GM23338 (cell line): ENCODE results near the gene FMN1. TPM values are rescaled to one million over a fixed set of nuclear protein-coding genes. Genes with fewer than 3 reads are reported as not detected.

Experiments
- EZH2phosphoT487 ChIP-seq: fragments of 200-600 bp; sonication (generic); IDR thresholded peaks from one replicate; pipeline ENCODE4 v1.8.1; 2018; ENCODE audit warnings: antibody characterized with exemption; ENCODE audit not compliant: unreplicated experiment
- JUNB ChIP-seq: IDR thresholded peaks from one replicate; pipeline ENCODE4 v1.6.1; 2016; ENCODE audit warnings: antibody characterized with exemption; ENCODE audit not compliant: unreplicated experiment
- POLR2AphosphoS5 ChIP-seq: IDR thresholded peaks from 2 replicates; pipeline ENCODE4 v1.6.1; 2016; ENCODE audit warnings: antibody characterized with exemption, low read depth
- STAT1 ChIP-seq: IDR thresholded peaks from one replicate; pipeline ENCODE4 v1.6.1; 2016; ENCODE audit warnings: antibody characterized with exemption; ENCODE audit not compliant: unreplicated experiment
- ZNF114 ChIP-seq: fragments of 250-450 bp; sonication (Bioruptor Pico); IDR thresholded peaks from 2 replicates; pipeline ENCODE4 v1.5.0; 2020; ENCODE audit warnings: mild to moderate bottlenecking, moderate library complexity
- polyA plus RNA-seq: library from polyadenylated mRNA; unstranded; fragments of >200 nt; fragmentation: Nextera tagmentation; extraction: Ambion mirVana; gene quantifications from 2 replicates; pipeline ENCODE4 v1.2.1, GENCODE V29; 2016
- total RNA-seq: library from RNA; depleted of rRNA; stranded (reverse); fragments of >200 nt; shearing (Covaris generic); gene quantifications from 2 replicates; pipeline ENCODE4 v1.2.3, GENCODE V29; 2014
- TF ChIP-seq, protein P1 (sequence below): fragments of 250-450 bp; sonication (Bioruptor Pico); IDR thresholded peaks from 2 replicates; pipeline ENCODE4 v1.5.0; 2020; ENCODE audit warnings: mild to moderate bottlenecking, moderate library complexity
- TF ChIP-seq, protein P2 (sequence below): IDR thresholded peaks from 2 replicates; pipeline ENCODE4 v1.6.1; 2016; ENCODE audit warnings: antibody characterized with exemption
- TF ChIP-seq, protein P3 (sequence below): IDR thresholded peaks from one replicate; pipeline ENCODE4 v1.6.1; 2018; ENCODE audit warnings: antibody characterized with exemption; ENCODE audit not compliant: unreplicated experiment

FMN1 gene
- total and polyA plus RNA-seq, 2 experiments from 2014 or later: 1.2 to 1.6 TPM

DNA sequence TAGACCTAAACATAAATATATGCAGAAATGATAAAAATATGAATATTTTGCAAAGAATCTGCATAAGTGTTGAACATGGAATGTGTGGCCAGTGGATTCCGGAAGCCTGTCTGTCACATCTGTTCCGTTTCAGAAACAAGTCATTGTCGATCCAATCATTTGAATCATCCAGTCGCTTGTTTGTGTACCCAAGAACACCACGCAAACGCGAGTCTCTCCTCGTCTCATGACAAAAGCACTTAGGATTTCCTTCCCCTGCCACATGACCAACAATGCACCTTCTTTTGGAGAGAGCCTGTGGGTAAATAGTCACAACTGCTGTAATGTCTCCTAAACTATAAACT lies 80.2 kb downstream of the FMN1 start (continued):
- TF ChIP-seq, protein P1, sequence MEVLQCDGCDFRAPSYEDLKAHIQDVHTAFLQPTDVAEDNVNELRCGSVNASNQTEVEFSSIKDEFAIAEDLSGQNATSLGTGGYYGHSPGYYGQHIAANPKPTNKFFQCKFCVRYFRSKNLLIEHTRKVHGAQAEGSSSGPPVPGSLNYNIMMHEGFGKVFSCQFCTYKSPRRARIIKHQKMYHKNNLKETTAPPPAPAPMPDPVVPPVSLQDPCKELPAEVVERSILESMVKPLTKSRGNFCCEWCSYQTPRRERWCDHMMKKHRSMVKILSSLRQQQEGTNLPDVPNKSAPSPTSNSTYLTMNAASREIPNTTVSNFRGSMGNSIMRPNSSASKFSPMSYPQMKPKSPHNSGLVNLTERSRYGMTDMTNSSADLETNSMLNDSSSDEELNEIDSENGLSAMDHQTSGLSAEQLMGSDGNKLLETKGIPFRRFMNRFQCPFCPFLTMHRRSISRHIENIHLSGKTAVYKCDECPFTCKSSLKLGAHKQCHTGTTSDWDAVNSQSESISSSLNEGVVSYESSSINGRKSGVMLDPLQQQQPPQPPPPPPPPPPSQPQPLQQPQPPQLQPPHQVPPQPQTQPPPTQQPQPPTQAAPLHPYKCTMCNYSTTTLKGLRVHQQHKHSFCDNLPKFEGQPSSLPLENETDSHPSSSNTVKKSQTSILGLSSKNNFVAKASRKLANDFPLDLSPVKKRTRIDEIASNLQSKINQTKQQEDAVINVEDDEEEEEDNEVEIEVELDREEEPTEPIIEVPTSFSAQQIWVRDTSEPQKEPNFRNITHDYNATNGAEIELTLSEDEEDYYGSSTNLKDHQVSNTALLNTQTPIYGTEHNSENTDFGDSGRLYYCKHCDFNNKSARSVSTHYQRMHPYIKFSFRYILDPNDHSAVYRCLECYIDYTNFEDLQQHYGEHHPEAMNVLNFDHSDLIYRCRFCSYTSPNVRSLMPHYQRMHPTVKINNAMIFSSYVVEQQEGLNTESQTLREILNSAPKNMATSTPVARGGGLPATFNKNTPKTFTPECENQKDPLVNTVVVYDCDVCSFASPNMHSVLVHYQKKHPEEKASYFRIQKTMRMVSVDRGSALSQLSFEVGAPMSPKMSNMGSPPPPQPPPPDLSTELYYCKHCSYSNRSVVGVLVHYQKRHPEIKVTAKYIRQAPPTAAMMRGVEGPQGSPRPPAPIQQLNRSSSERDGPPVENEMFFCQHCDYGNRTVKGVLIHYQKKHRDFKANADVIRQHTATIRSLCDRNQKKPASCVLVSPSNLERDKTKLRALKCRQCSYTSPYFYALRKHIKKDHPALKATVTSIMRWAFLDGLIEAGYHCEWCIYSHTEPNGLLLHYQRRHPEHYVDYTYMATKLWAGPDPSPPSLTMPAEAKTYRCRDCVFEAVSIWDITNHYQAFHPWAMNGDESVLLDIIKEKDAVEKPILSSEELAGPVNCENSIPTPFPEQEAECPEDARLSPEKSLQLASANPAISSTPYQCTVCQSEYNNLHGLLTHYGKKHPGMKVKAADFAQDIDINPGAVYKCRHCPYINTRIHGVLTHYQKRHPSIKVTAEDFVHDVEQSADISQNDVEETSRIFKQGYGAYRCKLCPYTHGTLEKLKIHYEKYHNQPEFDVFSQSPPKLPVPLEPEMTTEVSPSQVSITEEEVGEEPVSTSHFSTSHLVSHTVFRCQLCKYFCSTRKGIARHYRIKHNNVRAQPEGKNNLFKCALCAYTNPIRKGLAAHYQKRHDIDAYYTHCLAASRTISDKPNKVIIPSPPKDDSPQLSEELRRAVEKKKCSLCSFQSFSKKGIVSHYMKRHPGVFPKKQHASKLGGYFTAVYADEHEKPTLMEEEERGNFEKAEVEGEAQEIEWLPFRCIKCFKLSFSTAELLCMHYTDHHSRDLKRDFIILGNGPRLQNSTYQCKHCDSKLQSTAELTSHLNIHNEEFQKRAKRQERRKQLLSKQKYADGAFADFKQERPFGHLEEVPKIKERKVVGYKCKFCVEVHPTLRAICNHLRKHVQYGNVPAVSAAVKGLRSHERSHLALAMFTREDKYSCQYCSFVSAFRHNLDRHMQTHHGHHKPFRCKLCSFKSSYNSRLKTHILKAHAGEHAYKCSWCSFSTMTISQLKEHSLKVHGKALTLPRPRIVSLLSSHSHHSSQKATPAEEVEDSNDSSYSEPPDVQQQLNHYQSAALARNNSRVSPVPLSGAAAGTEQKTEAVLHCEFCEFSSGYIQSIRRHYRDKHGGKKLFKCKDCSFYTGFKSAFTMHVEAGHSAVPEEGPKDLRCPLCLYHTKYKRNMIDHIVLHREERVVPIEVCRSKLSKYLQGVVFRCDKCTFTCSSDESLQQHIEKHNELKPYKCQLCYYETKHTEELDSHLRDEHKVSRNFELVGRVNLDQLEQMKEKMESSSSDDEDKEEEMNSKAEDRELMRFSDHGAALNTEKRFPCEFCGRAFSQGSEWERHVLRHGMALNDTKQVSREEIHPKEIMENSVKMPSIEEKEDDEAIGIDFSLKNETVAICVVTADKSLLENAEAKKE (CRISPR knock-in tag): no peak
- TF ChIP-seq, protein P2, sequence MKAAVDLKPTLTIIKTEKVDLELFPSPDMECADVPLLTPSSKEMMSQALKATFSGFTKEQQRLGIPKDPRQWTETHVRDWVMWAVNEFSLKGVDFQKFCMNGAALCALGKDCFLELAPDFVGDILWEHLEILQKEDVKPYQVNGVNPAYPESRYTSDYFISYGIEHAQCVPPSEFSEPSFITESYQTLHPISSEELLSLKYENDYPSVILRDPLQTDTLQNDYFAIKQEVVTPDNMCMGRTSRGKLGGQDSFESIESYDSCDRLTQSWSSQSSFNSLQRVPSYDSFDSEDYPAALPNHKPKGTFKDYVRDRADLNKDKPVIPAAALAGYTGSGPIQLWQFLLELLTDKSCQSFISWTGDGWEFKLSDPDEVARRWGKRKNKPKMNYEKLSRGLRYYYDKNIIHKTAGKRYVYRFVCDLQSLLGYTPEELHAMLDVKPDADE: no peak
- no peak for TF ChIP-seq ZNF114 (CRISPR knock-in tag)
- TF ChIP-seq EZH2phosphoT487: no peak
- no peak for TF ChIP-seq JUNB
- no peak for TF ChIP-seq POLR2AphosphoS5
- TF ChIP-seq, protein P3, sequence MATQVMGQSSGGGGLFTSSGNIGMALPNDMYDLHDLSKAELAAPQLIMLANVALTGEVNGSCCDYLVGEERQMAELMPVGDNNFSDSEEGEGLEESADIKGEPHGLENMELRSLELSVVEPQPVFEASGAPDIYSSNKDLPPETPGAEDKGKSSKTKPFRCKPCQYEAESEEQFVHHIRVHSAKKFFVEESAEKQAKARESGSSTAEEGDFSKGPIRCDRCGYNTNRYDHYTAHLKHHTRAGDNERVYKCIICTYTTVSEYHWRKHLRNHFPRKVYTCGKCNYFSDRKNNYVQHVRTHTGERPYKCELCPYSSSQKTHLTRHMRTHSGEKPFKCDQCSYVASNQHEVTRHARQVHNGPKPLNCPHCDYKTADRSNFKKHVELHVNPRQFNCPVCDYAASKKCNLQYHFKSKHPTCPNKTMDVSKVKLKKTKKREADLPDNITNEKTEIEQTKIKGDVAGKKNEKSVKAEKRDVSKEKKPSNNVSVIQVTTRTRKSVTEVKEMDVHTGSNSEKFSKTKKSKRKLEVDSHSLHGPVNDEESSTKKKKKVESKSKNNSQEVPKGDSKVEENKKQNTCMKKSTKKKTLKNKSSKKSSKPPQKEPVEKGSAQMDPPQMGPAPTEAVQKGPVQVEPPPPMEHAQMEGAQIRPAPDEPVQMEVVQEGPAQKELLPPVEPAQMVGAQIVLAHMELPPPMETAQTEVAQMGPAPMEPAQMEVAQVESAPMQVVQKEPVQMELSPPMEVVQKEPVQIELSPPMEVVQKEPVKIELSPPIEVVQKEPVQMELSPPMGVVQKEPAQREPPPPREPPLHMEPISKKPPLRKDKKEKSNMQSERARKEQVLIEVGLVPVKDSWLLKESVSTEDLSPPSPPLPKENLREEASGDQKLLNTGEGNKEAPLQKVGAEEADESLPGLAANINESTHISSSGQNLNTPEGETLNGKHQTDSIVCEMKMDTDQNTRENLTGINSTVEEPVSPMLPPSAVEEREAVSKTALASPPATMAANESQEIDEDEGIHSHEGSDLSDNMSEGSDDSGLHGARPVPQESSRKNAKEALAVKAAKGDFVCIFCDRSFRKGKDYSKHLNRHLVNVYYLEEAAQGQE: no peak
- no peak for TF ChIP-seq STAT1
